Right lobe of liver (tissue), 6 donors: ENCODE measurements around the gene PLA2G4D. TPM values are rescaled to one million over a fixed set of nuclear protein-coding genes. Genes with fewer than 3 reads are reported as not detected.

Experiments
- ATAC-seq, 4 donors: fragments of 200-7000 bp; cut with Tn5 transposase; one replicate each; pipeline ENCODE4 v1.9.1; 2020; ENCODE audit warnings: mild to moderate bottlenecking in 4 of 4, moderate library complexity in 4 of 4
- DNase-seq, 3 donors: peaks; one replicate each; pipeline ENCODE4 v3.0.0-alpha.2; 2020
- H3K27ac ChIP-seq, 3 donors: fragments of 200-600 bp; one replicate each; pipeline ENCODE4 v1.8.0; 2022
- H3K27me3 ChIP-seq, 2 donors: fragments of 200-600 bp; one replicate each; pipeline ENCODE4 v1.8.0; 2022
- H3K36me3 ChIP-seq, 4 donors: fragments of 200-600 bp; sonication (generic) in 1 of 4; one replicate each; pipeline versions ENCODE4 v1.5.1 to v1.8.0; 2017 to 2022; ENCODE audit warnings: control low read depth in 1 of 4
- H3K4me1 ChIP-seq, 4 donors: fragments of 200-600 bp; sonication (generic) in 1 of 4; one replicate each; pipeline versions ENCODE4 v1.5.1 to v1.8.0; 2017 to 2022; ENCODE audit warnings: control low read depth in 1 of 4
- H3K4me3 ChIP-seq, 3 donors: fragments of 200-600 bp; one replicate each; pipeline ENCODE4 v1.8.0; 2022
- H3K9me3 ChIP-seq, 4 donors: fragments of 200-600 bp; sonication (generic) in 1 of 4; one replicate each; pipeline versions ENCODE4 v1.5.1 to v1.8.0; 2017 to 2022; ENCODE audit warnings: control low read depth in 1 of 4
- POLR2A ChIP-seq: fragments of 450-650 bp; IDR thresholded peaks from one replicate; pipeline ENCODE4 v1.6.1; 2017; ENCODE audit warnings: antibody characterized with exemption, mild to moderate bottlenecking
- WGBS: methylation state at CpG from one replicate; pipeline ENCODE4 v1.1.6; 2018; ENCODE audit warnings: low coverage, low lambda C conversion rate; ENCODE audit not compliant: insufficient coverage; ENCODE audit errors: missing lambda C conversion rate; 5-methylcytosine and 5-hydroxymethylcytosine counted together
- intact Hi-C, 2 donors: fragments of 100-400 bp; cut with DNase I; formaldehyde crosslinking; loops; one replicate each; pipeline versions ENCODE4 v1.11.2 to v1.14.1; 2022
- total RNA-seq, 6 experiments: library from RNA; depleted of rRNA in 2 of 6; stranded (reverse); fragments of >200 nt in 2 of 6; fragmentation: NEBNext Ultra II Directional in 3 of 6; extraction: Animal tissue kit (Norgen Biotek cat#: 25700) in 3 of 6; gene quantifications; one replicate each; pipeline versions ENCODE4 v1.1.0 to v1.2.4, GENCODE V29; 2016 to 2023
- TF ChIP-seq, protein P1 (sequence below), 4 donors: fragments of 200-600 bp in 3 of 4; fragments of 450-650 bp in 1 of 4; IDR thresholded peaks; one replicate each; pipeline versions ENCODE4 v1.5.1 to v1.8.0; 2016 to 2022; ENCODE audit warnings: antibody characterized with exemption in 4 of 4, mild to moderate bottlenecking in 2 of 4
- donor health status: DM: no; HTN: yes; CAD: no.
- donor health status: DM: no; HTN: no; CAD: no.
- donor health status: DM: no; HTN: no; CAD: no.
- donor health status: DM: no; HTN: yes; CAD: no.
- donor health status: DM: no; HTN: yes; CAD: no.

PLA2G4D gene
- total RNA-seq, 6 experiments from 2014 or later, result not detected

- ATAC-seq (no peak), DNase-seq (no peak)
- WGBS, result 82% methylated on average over 6 of the region's 9 CpGs
- Histone ChIP-seq H3K27ac (no peak overlapping the region), H3K9me3 (no peaks in the 10 kb centered on the region), H3K27me3 (no peaks in the 10 kb centered on the region), H3K4me1 (peaks cover 0 to 11% (median 0%) of the 10 kb centered on the region in 4 donors), H3K4me3 (no peak overlapping the region), H3K36me3 (no peaks in the 10 kb centered on the region)
- intact Hi-C loops, result no loop called here
- TF ChIP-seq, protein P1, sequence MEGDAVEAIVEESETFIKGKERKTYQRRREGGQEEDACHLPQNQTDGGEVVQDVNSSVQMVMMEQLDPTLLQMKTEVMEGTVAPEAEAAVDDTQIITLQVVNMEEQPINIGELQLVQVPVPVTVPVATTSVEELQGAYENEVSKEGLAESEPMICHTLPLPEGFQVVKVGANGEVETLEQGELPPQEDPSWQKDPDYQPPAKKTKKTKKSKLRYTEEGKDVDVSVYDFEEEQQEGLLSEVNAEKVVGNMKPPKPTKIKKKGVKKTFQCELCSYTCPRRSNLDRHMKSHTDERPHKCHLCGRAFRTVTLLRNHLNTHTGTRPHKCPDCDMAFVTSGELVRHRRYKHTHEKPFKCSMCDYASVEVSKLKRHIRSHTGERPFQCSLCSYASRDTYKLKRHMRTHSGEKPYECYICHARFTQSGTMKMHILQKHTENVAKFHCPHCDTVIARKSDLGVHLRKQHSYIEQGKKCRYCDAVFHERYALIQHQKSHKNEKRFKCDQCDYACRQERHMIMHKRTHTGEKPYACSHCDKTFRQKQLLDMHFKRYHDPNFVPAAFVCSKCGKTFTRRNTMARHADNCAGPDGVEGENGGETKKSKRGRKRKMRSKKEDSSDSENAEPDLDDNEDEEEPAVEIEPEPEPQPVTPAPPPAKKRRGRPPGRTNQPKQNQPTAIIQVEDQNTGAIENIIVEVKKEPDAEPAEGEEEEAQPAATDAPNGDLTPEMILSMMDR (IDR thresholded peaks at IDR 0.05), result no peak
- TF ChIP-seq POLR2A, result no peak
Observed at GRCh38 chr15:42032376-42033213, 61.8 kb downstream of the PLA2G4D start.

DNA sequence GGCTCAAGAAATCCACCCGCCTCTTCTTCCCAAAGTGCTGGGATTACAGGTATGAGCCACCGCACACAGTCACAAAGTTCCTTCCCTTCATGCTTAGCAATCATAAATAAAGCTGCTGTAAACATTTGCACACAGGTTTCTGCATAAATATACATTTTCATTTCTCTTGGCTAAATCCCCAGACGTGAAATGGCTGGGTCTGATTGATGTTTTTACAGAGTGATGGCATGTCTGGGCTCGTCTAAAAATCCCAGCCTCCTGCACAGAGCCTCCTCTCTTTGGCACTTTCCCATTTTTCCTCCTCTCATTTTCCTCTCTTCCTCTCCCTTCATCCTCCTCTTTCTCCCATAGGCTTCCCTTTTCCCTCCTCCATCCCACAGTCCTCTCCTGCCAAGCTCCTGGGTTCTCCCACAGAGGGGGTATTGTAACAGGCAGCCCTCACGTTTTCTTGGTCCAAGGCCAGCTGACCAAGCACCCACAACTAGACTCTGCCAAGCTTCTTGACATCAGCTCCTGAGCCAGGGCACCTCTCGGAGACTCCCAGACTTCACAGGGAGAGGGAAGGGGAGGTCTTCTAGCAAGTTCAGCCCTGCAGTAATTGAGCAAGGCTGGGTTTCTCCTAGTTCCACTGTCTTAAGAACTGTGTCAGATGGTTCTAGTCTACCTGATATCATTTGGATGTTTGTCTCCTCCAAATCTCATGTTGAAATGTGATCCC lies 63.0 kb downstream of the PLA2G4D start:
- Histone ChIP-seq H3K9me3 (no peaks in the 10 kb centered on the region), H3K36me3 (no peaks in the 10 kb centered on the region), H3K4me1 (peaks cover 0 to 11% (median 0%) of the 10 kb centered on the region in 4 donors), H3K27ac (no peak overlapping the region), H3K4me3 (no peak overlapping the region), H3K27me3 (no peaks in the 10 kb centered on the region)
- intact Hi-C loops, result no loop called here
- ATAC-seq (no peak), DNase-seq (no peak)
- TF ChIP-seq, protein P1 (IDR thresholded peaks at IDR 0.05), result no peak
- no peak for TF ChIP-seq POLR2A
- 67% methylated on average over 4 of the region's 6 CpGs for WGBS

DNA sequence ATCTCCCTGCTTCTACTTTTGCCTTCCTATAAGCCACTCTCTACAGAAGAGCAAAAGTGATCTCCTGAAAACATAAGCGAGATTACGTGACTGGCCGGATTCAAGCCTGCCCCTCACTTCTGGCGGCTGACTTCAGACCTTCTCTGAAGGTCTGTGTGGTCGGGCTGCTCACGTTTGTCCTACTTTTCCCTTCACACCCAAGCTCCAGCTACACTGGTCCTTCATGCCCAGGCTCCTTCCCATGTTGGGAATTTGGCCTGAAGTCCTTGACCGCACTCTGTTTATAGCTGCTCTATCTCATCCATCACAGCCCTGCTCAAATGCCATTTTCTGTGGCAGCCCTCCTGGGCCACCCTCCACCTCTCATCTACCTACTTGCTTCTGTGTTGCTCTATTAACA lies 66.8 kb downstream of the PLA2G4D start:
- WGBS, result 84% methylated on average over 5 of the region's 7 CpGs
- no peaks in the 10 kb centered on the region for H3K36me3 ChIP-seq
- no peak overlapping the region for H3K27ac ChIP-seq
- TF ChIP-seq, protein P1 (IDR thresholded peaks at IDR 0.05), result no peak
- TF ChIP-seq POLR2A, result no peak
- intact Hi-C loops, result no loop called here
- no peaks in the 10 kb centered on the region for H3K27me3 ChIP-seq
- no peak overlapping the region for H3K4me3 ChIP-seq
- no peaks in the 10 kb centered on the region for H3K4me1 ChIP-seq
- H3K9me3 ChIP-seq, result no peaks in the 10 kb centered on the region
- ATAC-seq (no peak), DNase-seq (no peak)

GRCh38 chr15:42024303-42024702 lies 70.1 kb downstream of the PLA2G4D start:
- no peaks in the 10 kb centered on the region for H3K27me3 ChIP-seq
- DNase-seq, result no peak
- H3K36me3 ChIP-seq, result no peaks in the 10 kb centered on the region
- no CpG with 5 or more reads among the region's 4 CpGs for WGBS
- H3K4me1 ChIP-seq, result no peaks in the 10 kb centered on the region
- no peak overlapping the region for H3K4me3 ChIP-seq
- intact Hi-C loops, result no loop called here
- no peak overlapping the region for H3K27ac ChIP-seq
- TF ChIP-seq, protein P1 (IDR thresholded peaks at IDR 0.05), result no peak
- TF ChIP-seq POLR2A, result no peak
- H3K9me3 ChIP-seq, result no peaks in the 10 kb centered on the region
- ATAC-seq, result no peak
